ENCODE data around the gene KLHL29. TPM values are rescaled to one million over a fixed set of nuclear protein-coding genes. Genes with fewer than 3 reads are reported as not detected.

The KLHL29 gene
- total and polyA plus RNA-seq, 2 experiments from 2014 or later = 1.5 to 6.5 TPM

DNA sequence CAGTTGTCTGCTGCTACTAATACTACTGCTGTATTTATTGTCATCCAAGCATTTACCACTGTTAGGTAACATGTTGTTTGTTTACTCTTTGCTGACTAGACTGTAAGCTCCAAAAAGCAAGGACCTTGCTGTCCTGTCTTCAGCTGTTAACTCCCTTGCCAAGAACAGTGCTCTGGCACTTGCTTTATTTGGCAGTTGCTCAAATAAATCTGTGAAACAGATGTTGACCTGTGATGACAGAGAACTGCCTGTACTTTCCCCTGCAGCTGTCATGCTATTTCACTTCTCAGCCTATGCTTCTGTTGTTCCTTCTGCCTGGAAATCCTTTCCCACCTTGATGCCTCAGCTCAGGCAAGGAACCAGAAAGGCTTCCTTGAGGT lies 360.7 kb downstream of the KLHL29 start (continued):
- TF ChIP-seq, protein P1, sequence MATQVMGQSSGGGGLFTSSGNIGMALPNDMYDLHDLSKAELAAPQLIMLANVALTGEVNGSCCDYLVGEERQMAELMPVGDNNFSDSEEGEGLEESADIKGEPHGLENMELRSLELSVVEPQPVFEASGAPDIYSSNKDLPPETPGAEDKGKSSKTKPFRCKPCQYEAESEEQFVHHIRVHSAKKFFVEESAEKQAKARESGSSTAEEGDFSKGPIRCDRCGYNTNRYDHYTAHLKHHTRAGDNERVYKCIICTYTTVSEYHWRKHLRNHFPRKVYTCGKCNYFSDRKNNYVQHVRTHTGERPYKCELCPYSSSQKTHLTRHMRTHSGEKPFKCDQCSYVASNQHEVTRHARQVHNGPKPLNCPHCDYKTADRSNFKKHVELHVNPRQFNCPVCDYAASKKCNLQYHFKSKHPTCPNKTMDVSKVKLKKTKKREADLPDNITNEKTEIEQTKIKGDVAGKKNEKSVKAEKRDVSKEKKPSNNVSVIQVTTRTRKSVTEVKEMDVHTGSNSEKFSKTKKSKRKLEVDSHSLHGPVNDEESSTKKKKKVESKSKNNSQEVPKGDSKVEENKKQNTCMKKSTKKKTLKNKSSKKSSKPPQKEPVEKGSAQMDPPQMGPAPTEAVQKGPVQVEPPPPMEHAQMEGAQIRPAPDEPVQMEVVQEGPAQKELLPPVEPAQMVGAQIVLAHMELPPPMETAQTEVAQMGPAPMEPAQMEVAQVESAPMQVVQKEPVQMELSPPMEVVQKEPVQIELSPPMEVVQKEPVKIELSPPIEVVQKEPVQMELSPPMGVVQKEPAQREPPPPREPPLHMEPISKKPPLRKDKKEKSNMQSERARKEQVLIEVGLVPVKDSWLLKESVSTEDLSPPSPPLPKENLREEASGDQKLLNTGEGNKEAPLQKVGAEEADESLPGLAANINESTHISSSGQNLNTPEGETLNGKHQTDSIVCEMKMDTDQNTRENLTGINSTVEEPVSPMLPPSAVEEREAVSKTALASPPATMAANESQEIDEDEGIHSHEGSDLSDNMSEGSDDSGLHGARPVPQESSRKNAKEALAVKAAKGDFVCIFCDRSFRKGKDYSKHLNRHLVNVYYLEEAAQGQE (IDR thresholded peaks at IDR 0.05; ENCODE audit: unreplicated experiment) = no peak
- no peak for TF ChIP-seq EZH2phosphoT487 (IDR thresholded peaks at IDR 0.05; ENCODE audit: unreplicated experiment)
- no peak for TF ChIP-seq STAT1 (IDR thresholded peaks at IDR 0.05; ENCODE audit: unreplicated experiment)
- no peak for TF ChIP-seq JUNB (IDR thresholded peaks at IDR 0.05; ENCODE audit: unreplicated experiment)
- TF ChIP-seq, protein P2, sequence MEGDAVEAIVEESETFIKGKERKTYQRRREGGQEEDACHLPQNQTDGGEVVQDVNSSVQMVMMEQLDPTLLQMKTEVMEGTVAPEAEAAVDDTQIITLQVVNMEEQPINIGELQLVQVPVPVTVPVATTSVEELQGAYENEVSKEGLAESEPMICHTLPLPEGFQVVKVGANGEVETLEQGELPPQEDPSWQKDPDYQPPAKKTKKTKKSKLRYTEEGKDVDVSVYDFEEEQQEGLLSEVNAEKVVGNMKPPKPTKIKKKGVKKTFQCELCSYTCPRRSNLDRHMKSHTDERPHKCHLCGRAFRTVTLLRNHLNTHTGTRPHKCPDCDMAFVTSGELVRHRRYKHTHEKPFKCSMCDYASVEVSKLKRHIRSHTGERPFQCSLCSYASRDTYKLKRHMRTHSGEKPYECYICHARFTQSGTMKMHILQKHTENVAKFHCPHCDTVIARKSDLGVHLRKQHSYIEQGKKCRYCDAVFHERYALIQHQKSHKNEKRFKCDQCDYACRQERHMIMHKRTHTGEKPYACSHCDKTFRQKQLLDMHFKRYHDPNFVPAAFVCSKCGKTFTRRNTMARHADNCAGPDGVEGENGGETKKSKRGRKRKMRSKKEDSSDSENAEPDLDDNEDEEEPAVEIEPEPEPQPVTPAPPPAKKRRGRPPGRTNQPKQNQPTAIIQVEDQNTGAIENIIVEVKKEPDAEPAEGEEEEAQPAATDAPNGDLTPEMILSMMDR (conservative IDR thresholded peaks at IDR 0.05; ENCODE audit: low read depth in 2 of 2) = no peak
- no peak for TF ChIP-seq ZNF331 (CRISPR knock-in tag; IDR thresholded peaks at IDR 0.05; ENCODE audit: low read depth)
- TF ChIP-seq EZH2 (IDR thresholded peaks at IDR 0.05; ENCODE audit: low read depth, unreplicated experiment) = no peak
- TF ChIP-seq CREB1 (CRISPR knock-in tag; IDR thresholded peaks at IDR 0.05; ENCODE audit: low read depth) = no peak
- no peak for TF ChIP-seq NANOG (IDR thresholded peaks at IDR 0.05; ENCODE audit: borderline replicate concordance)

DNA sequence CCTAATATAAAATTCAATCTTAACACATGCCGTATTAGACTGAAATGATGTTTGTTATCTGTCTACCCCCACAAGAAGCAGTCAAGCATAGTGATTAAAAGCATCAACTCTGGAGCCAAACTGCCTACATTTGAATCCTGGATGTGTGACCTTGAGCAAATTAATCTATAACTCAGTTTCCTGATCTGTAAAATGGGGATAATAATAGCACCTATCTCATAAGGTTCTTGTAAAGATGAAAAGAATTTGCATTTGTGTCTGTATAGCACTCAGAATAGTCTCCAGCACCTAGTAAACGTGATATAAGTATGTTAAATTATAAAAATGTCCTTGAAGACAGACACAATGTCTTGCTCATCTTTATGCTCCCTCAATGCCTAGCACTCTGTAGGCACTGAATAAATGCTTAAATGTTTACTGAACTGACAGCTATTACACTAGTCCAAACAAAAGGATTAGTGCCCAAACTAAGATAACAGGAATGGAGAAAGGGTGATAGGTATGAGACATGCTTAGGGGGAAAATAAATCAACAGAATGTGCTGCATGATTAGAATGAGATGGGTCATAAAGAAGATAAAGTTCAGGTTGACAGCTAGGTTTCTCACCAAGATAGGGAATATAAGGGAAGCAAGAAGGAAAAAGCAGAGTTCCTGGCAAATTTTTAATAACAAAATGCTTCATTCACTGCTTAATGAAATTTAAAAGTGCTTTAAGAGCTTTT lies 361.3 kb downstream of the KLHL29 start:
- Mint-ChIP-seq H3K4me1 (peaks cover 13% of the 10 kb centered on the region), H3K9me3 (no peaks in the 10 kb centered on the region; the same call in 2 of the 3 replicates), H3K27me3 (ENCODE audit: insufficient read depth, low read depth, poor library complexity) (no peaks in the 10 kb centered on the region), H3K27ac (no peak overlapping the region), H3K36me3 (ENCODE audit: low read depth) (peaks cover 9% of the 10 kb centered on the region), H3K4me3 (no peak overlapping the region)
- Histone ChIP-seq H3K4me1 (ENCODE audit: insufficient read depth) (peaks cover 8% of the 10 kb centered on the region), H2AFZ (no peak overlapping the region), H3K9me2 (ENCODE audit: insufficient read depth) (no peaks in the 10 kb centered on the region), H3K27me3 (ENCODE audit: insufficient read depth) (no peaks in the 10 kb centered on the region), H3F3A (replicated peaks; ENCODE audit: low read depth) (no peaks in the 10 kb centered on the region), H3K36me3 (ENCODE audit: insufficient read depth) (no peaks in the 10 kb centered on the region), H3K4me3 (no peak overlapping the region), H3K79me2 (replicated peaks; ENCODE audit: insufficient read depth) (no peaks in the 10 kb centered on the region), H3K4me2 (no peak overlapping the region), H3K27ac (ENCODE audit: low read depth) (no peak overlapping the region), H4K20me1 (replicated peaks; ENCODE audit: insufficient read depth) (0 out of 2 replicates have a peak, but pooled peaks cover 4% of the 10 kb centered on the region)
- ATAC-seq (no peak), DNase-seq (ENCODE audit: low spot score) (no peak)
- TF ChIP-seq CREB1 (CRISPR knock-in tag; IDR thresholded peaks at IDR 0.05; ENCODE audit: low read depth) = no peak
